ENCODE results near the gene PRDM1.
A peak's percentile ranks its signal among the peaks of the same experiment; 100 is the strongest.

PRDM1 gene

GRCh38 chr6:106116125-106116832 is 30.1 kb downstream of the PRDM1 start:
- no peak for DNase-seq (ENCODE audit: low read depth)

GRCh38 chr6:106117579-106117978 is 31.4 kb downstream of the PRDM1 start:
- DNase-seq (ENCODE audit: low read depth), result peak; percentile 35

GRCh38 chr6:106118835-106119431 is 32.8 kb downstream of the PRDM1 start:
- DNase-seq (ENCODE audit: low read depth), result no peak

- DNase-seq (ENCODE audit: low read depth), result no peak
Observed at GRCh38 chr6:106119546-106119945, 33.4 kb downstream of the PRDM1 start.

- DNase-seq (ENCODE audit: low read depth), result no peak
Observed at GRCh38 chr6:106120006-106120405, 33.9 kb downstream of the PRDM1 start.

- DNase-seq (ENCODE audit: low read depth), result no peak
Observed at GRCh38 chr6:106120406-106120805, 34.3 kb downstream of the PRDM1 start.

GRCh38 chr6:106122306-106122918 is 36.3 kb downstream of the PRDM1 start:
- DNase-seq (ENCODE audit: low read depth), result no peak

GRCh38 chr6:106122938-106123656 is 37.0 kb downstream of the PRDM1 start:
- DNase-seq (ENCODE audit: low read depth), result no peak

GRCh38 chr6:106124015-106124414 is 37.9 kb downstream of the PRDM1 start:
- no peak for DNase-seq (ENCODE audit: low read depth)

- DNase-seq (ENCODE audit: low read depth), result no peak
Observed at GRCh38 chr6:106124437-106125430, 38.6 kb downstream of the PRDM1 start.

GRCh38 chr6:106125925-106126435 is 39.8 kb downstream of the PRDM1 start:
- DNase-seq (ENCODE audit: low read depth), result no peak

GRCh38 chr6:106126482-106126881 is 40.3 kb downstream of the PRDM1 start:
- DNase-seq (ENCODE audit: low read depth), result no peak

GRCh38 chr6:106128981-106129781 is 43.0 kb downstream of the PRDM1 start:
- DNase-seq (ENCODE audit: low read depth), result no peak

GRCh38 chr6:106132153-106132698 is 46.1 kb downstream of the PRDM1 start:
- no peak for DNase-seq (ENCODE audit: low read depth)

- DNase-seq (ENCODE audit: low read depth), result no peak
Observed at GRCh38 chr6:106133040-106133439, 46.9 kb downstream of the PRDM1 start.

GRCh38 chr6:106134087-106134770 is 48.1 kb downstream of the PRDM1 start:
- no peak for DNase-seq (ENCODE audit: low read depth)

- no peak for DNase-seq (ENCODE audit: low read depth)
Observed at GRCh38 chr6:106134906-106135634, 48.9 kb downstream of the PRDM1 start.

GRCh38 chr6:106135911-106136571 is 49.9 kb downstream of the PRDM1 start:
- no peak for DNase-seq (ENCODE audit: low read depth)
